IMR-90 (cell line): ENCODE data around the gene TXNL4A. TPM values are rescaled to one million over a fixed set of nuclear protein-coding genes. Genes with fewer than 3 reads are reported as not detected.

Experiments
- ATAC-seq: fragments of 200-7000 bp; cut with Tn5 transposase; 2 replicates; pipeline ENCODE4 v1.9.1; 2020; ENCODE audit warnings: low read depth, mild to moderate bottlenecking, moderate library complexity
- BruUV-seq: library from RNA; stranded (reverse); fragments of 400-500 nt; replicated peaks from 2 replicates; lab custom pipeline; 2021; lab: Mats Ljungman, UMichigan
- CTCF ChIA-PET: fragments of 300-600 bp; formaldehyde crosslinking; extraction: SDS; loops from one replicate; lab custom pipeline; 2021; ENCODE audit warnings: antibody characterized with exemption; lab: Yijun Ruan, JAX
- POLR2A ChIA-PET: fragments of 300-600 bp; sonication (Branson Sonifier 250); formaldehyde crosslinking; loops from one replicate; lab custom pipeline; 2022; ENCODE audit warnings: antibody characterized with exemption; ENCODE audit not compliant: unreplicated experiment; lab: Charles Lee
- DNase-seq: peaks from one replicate; pipeline ENCODE4 v3.0.0; 2013
- H2AFZ ChIP-seq: replicated peaks from 2 replicates; pipeline ENCODE3; 2013; ENCODE audit warnings: low read length, mild to moderate bottlenecking; ENCODE audit not compliant: poor library complexity
- H2AK5ac ChIP-seq: 2 replicates; pipeline ENCODE4 v1.6.1; 2013; ENCODE audit warnings: low read depth, low read length, inconsistent platforms
- H2AK9ac ChIP-seq: replicated peaks from 2 replicates; pipeline ENCODE3; 2013; ENCODE audit warnings: mild to moderate bottlenecking, low read depth, low read length, moderate library complexity; ENCODE audit not compliant: poor library complexity
- H2BK120ac ChIP-seq: 2 replicates; pipeline ENCODE4 v1.6.1; 2013; ENCODE audit warnings: low read depth, low read length, inconsistent platforms
- H2BK15ac ChIP-seq: 3 replicates; pipeline ENCODE4 v1.6.1; 2013; ENCODE audit warnings: low read depth, low read length, inconsistent platforms
- H2BK20ac ChIP-seq: 2 replicates; pipeline ENCODE4 v1.6.1; 2013; ENCODE audit warnings: low read depth, mild to moderate bottlenecking, inconsistent platforms, low read length, moderate library complexity
- H2BK5ac ChIP-seq: 2 replicates; pipeline ENCODE4 v1.6.1; 2013; ENCODE audit warnings: mild to moderate bottlenecking, low read depth, low read length, inconsistent platforms; ENCODE audit not compliant: poor library complexity, severe bottlenecking
- H3K14ac ChIP-seq: replicated peaks from 2 replicates; pipeline ENCODE4 v1.6.1; 2013; ENCODE audit warnings: low read depth, low read length, inconsistent platforms
- H3K18ac ChIP-seq: 2 replicates; pipeline ENCODE4 v1.6.1; 2013; ENCODE audit warnings: low read depth, low read length, control low read depth
- H3K23ac ChIP-seq: 2 replicates; pipeline ENCODE4 v1.6.1; 2013; ENCODE audit warnings: low read depth, low read length, inconsistent platforms
- H3K27ac ChIP-seq: 2 replicates; pipeline ENCODE4 v1.5.1; 2013; ENCODE audit warnings: mild to moderate bottlenecking, control low read depth, low read length; ENCODE audit not compliant: insufficient read depth
- H3K27me3 ChIP-seq: 2 replicates; pipeline ENCODE4 v1.6.1; 2013; ENCODE audit warnings: low read length; ENCODE audit not compliant: control insufficient read depth, insufficient read depth
- H3K36me3 ChIP-seq: 2 replicates; pipeline ENCODE4 v1.6.1; 2013; ENCODE audit warnings: low read length, mixed read lengths; ENCODE audit not compliant: control insufficient read depth, insufficient read depth
- H3K4ac ChIP-seq: 2 replicates; pipeline ENCODE4 v1.6.1; 2013; ENCODE audit warnings: low read depth, low read length, inconsistent platforms
- H3K4me1 ChIP-seq: 2 replicates; pipeline ENCODE4 v1.6.1; 2013; ENCODE audit warnings: low read length, mixed read lengths; ENCODE audit not compliant: control insufficient read depth, insufficient read depth
- H3K4me2 ChIP-seq: 2 replicates; pipeline ENCODE4 v1.6.1; 2013; ENCODE audit warnings: low read depth, mild to moderate bottlenecking, control low read depth, low read length, moderate library complexity
- H3K4me3 ChIP-seq: 2 replicates; pipeline ENCODE4 v1.5.1; 2013; ENCODE audit warnings: low read depth, mild to moderate bottlenecking, control low read depth, low read length, moderate library complexity; ENCODE audit not compliant: insufficient read depth
- H3K56ac ChIP-seq: 2 replicates; pipeline ENCODE4 v1.6.1; 2013; ENCODE audit warnings: low read length, inconsistent platforms; ENCODE audit not compliant: insufficient read depth; ENCODE audit errors: extremely low read depth
- H3K79me1 ChIP-seq, 2 experiments: 2 replicates each; pipeline ENCODE4 v1.6.1; 2013; ENCODE audit warnings: low read length in 2 of 2, inconsistent platforms in 1 of 2, low read depth in 1 of 2
- H3K9ac ChIP-seq: 2 replicates; pipeline ENCODE4 v1.6.1; 2013; ENCODE audit warnings: low read depth, low read length, control low read depth
- H3K9me1 ChIP-seq: 2 replicates; pipeline ENCODE4 v1.6.1; 2013; ENCODE audit warnings: low read length, inconsistent platforms; ENCODE audit not compliant: insufficient read depth
- H3K9me3 ChIP-seq: 2 replicates; pipeline ENCODE4 v1.6.1; 2013; ENCODE audit warnings: low read length; ENCODE audit not compliant: control insufficient read depth, insufficient read depth
- H4K20me1 ChIP-seq: 2 replicates; pipeline ENCODE4 v1.6.1; 2013; ENCODE audit warnings: low read length, inconsistent platforms; ENCODE audit not compliant: insufficient read depth
- H4K5ac ChIP-seq: 2 replicates; pipeline ENCODE4 v1.6.1; 2013; ENCODE audit warnings: mild to moderate bottlenecking, low read depth, low read length, control low read depth
- H4K8ac ChIP-seq, 2 experiments: 2 replicates each; pipeline ENCODE4 v1.6.1; 2013; ENCODE audit warnings: low read depth in 2 of 2, low read length in 2 of 2, control low read depth in 1 of 2, inconsistent platforms in 1 of 2
- H4K91ac ChIP-seq: 2 replicates; pipeline ENCODE4 v1.6.1; 2013; ENCODE audit warnings: low read depth, low read length, inconsistent platforms; ENCODE audit not compliant: insufficient read depth
- BHLHE40 ChIP-seq: fragments of 150-350 bp; IDR thresholded peaks from 2 replicates; pipeline ENCODE4 v1.6.1; 2016; ENCODE audit warnings: mild to moderate bottlenecking, low read depth, low read length
- MAZ ChIP-seq: IDR thresholded peaks from 2 replicates; pipeline ENCODE4 v1.6.1; 2012; ENCODE audit warnings: low read depth, mild to moderate bottlenecking, low read length, improper control_type of control experiment, moderate library complexity, borderline replicate concordance
- RCOR1 ChIP-seq: IDR thresholded peaks from 2 replicates; pipeline ENCODE4 v1.6.1; 2012; ENCODE audit warnings: mild to moderate bottlenecking, low read length, improper control_type of control experiment; ENCODE audit not compliant: insufficient replicate concordance
- USF2 ChIP-seq: fragments of 150-350 bp; IDR thresholded peaks from 2 replicates; pipeline ENCODE4 v1.6.1; 2017; ENCODE audit warnings: mild to moderate bottlenecking, antibody characterized with exemption, low read length, low read depth
- WGBS, 2 experiments: methylation state at CpG; one replicate each; pipeline versions ENCODE4 v1.1.5 to v1.1.7; 2013; ENCODE audit warnings: missing lambda C conversion rate in 2 of 2; ENCODE audit not compliant: insufficient read length in 1 of 2; ENCODE audit errors: extremely low coverage in 2 of 2; 5-methylcytosine and 5-hydroxymethylcytosine counted together
- dilution Hi-C: fragments of 300-500 bp; cut with HindIII; formaldehyde crosslinking; loops from one replicate; pipeline ENCODE4 v1.14.3; 2018; ENCODE audit warnings: low sequenced_read_pairs; ENCODE audit not compliant: unreplicated experiment
- in situ Hi-C: fragments of 300-500 bp; cut with MboI; formaldehyde crosslinking; loops from 3 replicates; pipeline ENCODE4 v1.14.3; 2019; ENCODE audit warnings: low sequenced_read_pairs, inconsistent platforms, mixed read lengths
- intact Hi-C: fragments of 100-400 bp; cut with micrococcal nuclease; formaldehyde crosslinking; loops from 2 replicates; pipeline ENCODE4 v1.10.0; 2022
- polyA plus RNA-seq, 3 experiments: library from polyadenylated mRNA; depleted of rRNA; stranded (reverse); fragments of >200 nt; gene quantifications; 2 replicates each; pipeline ENCODE4 v1.2.3, GENCODE V29; 2012; ENCODE audit warnings: low replicate concordance in 1 of 3
- total RNA-seq: library from RNA; depleted of rRNA; stranded (reverse); fragments of >200 nt; gene quantifications from 2 replicates; pipeline ENCODE4 v1.2.3, GENCODE V29; 2012

TXNL4A gene
- total and polyA plus RNA-seq, 2 of the 4 experiments (the other 2 are of a cell fraction): 38.7 to 103 TPM

DNA sequence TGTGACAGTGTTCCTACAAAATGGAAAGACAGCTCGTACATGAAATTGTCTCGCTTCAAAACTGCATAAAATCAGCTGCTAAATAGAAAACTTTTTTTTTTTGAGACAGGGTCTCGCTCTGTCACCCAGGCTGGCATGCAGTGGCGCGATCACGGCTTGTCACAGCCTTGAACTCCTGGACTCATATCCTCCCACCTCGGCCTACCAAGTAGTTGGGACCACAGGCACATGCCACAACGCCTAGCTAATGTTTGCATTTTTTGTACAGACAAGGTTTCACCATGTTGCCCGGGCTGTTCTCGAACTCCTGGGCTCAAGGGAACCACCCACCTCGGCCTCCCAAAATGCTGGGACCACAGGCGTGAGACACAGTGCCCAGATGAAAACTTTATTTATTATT, 3.2 kb downstream of the TXNL4A start:
- Histone ChIP-seq H4K20me1 (peaks cover 78% of the 10 kb centered on the region), H2BK120ac (no peak overlapping the region), H3K27ac (no peak overlapping the region), H3K27me3 (no peaks in the 10 kb centered on the region), H2AK5ac (no peak overlapping the region), H4K91ac (no peak overlapping the region), H2BK15ac (no peak overlapping the region), H3K23ac (no peak overlapping the region), H3K4me1 (peaks cover 14% of the 10 kb centered on the region), H3K14ac (no peak overlapping the region), H3K4me2 (no peak overlapping the region; the same call in 1 of the 2 replicates), H3K79me1 (peaks cover 18 to 67% of the 10 kb centered on the region in 2 experiments), H3K9me1 (peaks cover 17% of the 10 kb centered on the region), H2BK20ac (no peak overlapping the region), H3K56ac (no peak overlapping the region), H4K8ac (no peak overlapping the region), H2BK5ac (no peak overlapping the region), H3K4me3 (no peak overlapping the region), H3K9me3 (no peaks in the 10 kb centered on the region), H2AK9ac (no peak overlapping the region), H3K4ac (no peak overlapping the region), H3K18ac (no peak overlapping the region), H2AFZ (no peak overlapping the region), H3K36me3 (peaks cover 14% of the 10 kb centered on the region), H3K9ac (no peak overlapping the region), H4K5ac (no peak overlapping the region)
- dilution Hi-C loops: no loop called here
- CTCF ChIA-PET: interaction anchor here (0.6 kb wide), 2 partner anchors 20 to 263 kb away, joined by 5 to 6 read pairs; no protein-coding TSS in a partner anchor
- no peak for TF ChIP-seq BHLHE40
- TF ChIP-seq RCOR1: no peak
- no peak for TF ChIP-seq USF2
- TF ChIP-seq MAZ: no peak
- POLR2A ChIA-PET: no interaction called here
- DNase-seq (no peak), ATAC-seq (no peak)
- intact Hi-C loops: loop anchor here (5.0 kb wide), 1 partner anchor 147 kb away; no protein-coding TSS in a partner anchor
- no TSS peak for BruUV-seq
- 88% methylated on average over 8 of the region's 12 CpGs; no CpG with 5 or more reads in 1 of the 2 experiments for WGBS, 2 experiments
- in situ Hi-C loops: no loop called here
